ENCODE data around the gene MYRFL. TPM values are rescaled to one million over a fixed set of nuclear protein-coding genes. Genes with fewer than 3 reads are reported as not detected.

The MYRFL gene
- total RNA-seq, 1 experiment from 2014 or later = not detected

GRCh38 chr12:69994724-69995173, 169.7 kb downstream of the MYRFL start:
- no TSS peak for BruUV-seq (replicated peaks)
- no peaks in the 10 kb centered on the region for H3F3A ChIP-seq (ENCODE audit: insufficient read depth, low read depth)
- CTCF ChIA-PET = no interaction called here
- H3K27me3 ChIP-seq (ENCODE audit: insufficient read depth, low read depth) = no peaks in the 10 kb centered on the region
- H3K4me1 ChIP-seq (replicated peaks; ENCODE audit: insufficient read depth) = no peaks in the 10 kb centered on the region
- H2AFZ ChIP-seq = no peak overlapping the region
- intact Hi-C loops (cut with micrococcal nuclease; ENCODE audit: unreplicated experiment) = no loop called here
- POLR2A ChIA-PET (ENCODE audit: unreplicated experiment) = interaction anchor here (0.6 kb wide), 1 partner anchor 180 kb away, joined by 12 read pairs; no protein-coding TSS in a partner anchor
- DNase-seq = no peak
- no peaks in the 10 kb centered on the region for H3K9me2 ChIP-seq (ENCODE audit: insufficient read depth)
- H3K27ac ChIP-seq = no peak overlapping the region
- no peak overlapping the region for H3K4me3 ChIP-seq
- TF ChIP-seq, protein P1, sequence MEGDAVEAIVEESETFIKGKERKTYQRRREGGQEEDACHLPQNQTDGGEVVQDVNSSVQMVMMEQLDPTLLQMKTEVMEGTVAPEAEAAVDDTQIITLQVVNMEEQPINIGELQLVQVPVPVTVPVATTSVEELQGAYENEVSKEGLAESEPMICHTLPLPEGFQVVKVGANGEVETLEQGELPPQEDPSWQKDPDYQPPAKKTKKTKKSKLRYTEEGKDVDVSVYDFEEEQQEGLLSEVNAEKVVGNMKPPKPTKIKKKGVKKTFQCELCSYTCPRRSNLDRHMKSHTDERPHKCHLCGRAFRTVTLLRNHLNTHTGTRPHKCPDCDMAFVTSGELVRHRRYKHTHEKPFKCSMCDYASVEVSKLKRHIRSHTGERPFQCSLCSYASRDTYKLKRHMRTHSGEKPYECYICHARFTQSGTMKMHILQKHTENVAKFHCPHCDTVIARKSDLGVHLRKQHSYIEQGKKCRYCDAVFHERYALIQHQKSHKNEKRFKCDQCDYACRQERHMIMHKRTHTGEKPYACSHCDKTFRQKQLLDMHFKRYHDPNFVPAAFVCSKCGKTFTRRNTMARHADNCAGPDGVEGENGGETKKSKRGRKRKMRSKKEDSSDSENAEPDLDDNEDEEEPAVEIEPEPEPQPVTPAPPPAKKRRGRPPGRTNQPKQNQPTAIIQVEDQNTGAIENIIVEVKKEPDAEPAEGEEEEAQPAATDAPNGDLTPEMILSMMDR (conservative IDR thresholded peaks at IDR 0.05) = no peak
- TF ChIP-seq EZH2 (IDR thresholded peaks at IDR 0.05; ENCODE audit: low read depth) = no peak
- H3K4me2 ChIP-seq = no peak overlapping the region
- H3K79me2 ChIP-seq (ENCODE audit: low read depth) = no peaks in the 10 kb centered on the region
- H3K36me3 ChIP-seq (ENCODE audit: low read depth) = no peaks in the 10 kb centered on the region
- no peaks in the 10 kb centered on the region for H3K9me3 ChIP-seq (ENCODE audit: insufficient read depth, low read depth)
- no peaks in the 10 kb centered on the region for H4K20me1 ChIP-seq (ENCODE audit: insufficient read depth)

DNA sequence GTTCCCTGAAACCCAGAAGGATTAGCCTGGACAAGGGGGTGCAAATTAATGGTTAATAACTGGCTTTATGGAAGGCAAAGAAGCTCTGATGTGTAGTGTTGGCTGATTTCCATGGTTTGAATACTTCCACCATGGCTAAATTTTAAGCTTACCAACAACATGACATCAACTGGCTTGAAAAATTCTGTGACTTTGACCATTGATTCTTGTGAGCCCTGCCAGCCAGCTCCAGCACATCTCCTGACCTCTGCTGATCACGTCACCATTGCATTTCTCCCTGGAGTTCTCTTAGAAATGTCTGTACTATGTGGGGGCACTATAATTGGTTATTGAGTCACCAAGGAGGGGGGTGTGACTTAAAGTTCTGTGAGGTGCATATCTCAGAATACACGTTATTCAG, 171.2 kb downstream of the MYRFL start:
- ChIA-PET POLR2A (ENCODE audit: unreplicated experiment) (no interaction called here), CTCF (no interaction called here)
- Histone ChIP-seq H3K79me2 (ENCODE audit: low read depth) (no peaks in the 10 kb centered on the region), H3K4me2 (no peak overlapping the region), H3K9me3 (ENCODE audit: insufficient read depth, low read depth) (no peaks in the 10 kb centered on the region), H3K4me3 (no peak overlapping the region), H3F3A (ENCODE audit: insufficient read depth, low read depth) (no peaks in the 10 kb centered on the region), H3K9me2 (ENCODE audit: insufficient read depth) (no peaks in the 10 kb centered on the region), H3K27me3 (ENCODE audit: insufficient read depth, low read depth) (no peaks in the 10 kb centered on the region), H3K36me3 (ENCODE audit: low read depth) (no peaks in the 10 kb centered on the region), H4K20me1 (ENCODE audit: insufficient read depth) (no peaks in the 10 kb centered on the region), H2AFZ (no peak overlapping the region), H3K27ac (no peak overlapping the region), H3K4me1 (replicated peaks; ENCODE audit: insufficient read depth) (no peaks in the 10 kb centered on the region)
- TF ChIP-seq, protein P1 (conservative IDR thresholded peaks at IDR 0.05) = no peak
- no peak for TF ChIP-seq EZH2 (IDR thresholded peaks at IDR 0.05; ENCODE audit: low read depth)
- intact Hi-C loops (cut with micrococcal nuclease; ENCODE audit: unreplicated experiment) = no loop called here
- DNase-seq = no peak
- BruUV-seq (replicated peaks) = no TSS peak

DNA sequence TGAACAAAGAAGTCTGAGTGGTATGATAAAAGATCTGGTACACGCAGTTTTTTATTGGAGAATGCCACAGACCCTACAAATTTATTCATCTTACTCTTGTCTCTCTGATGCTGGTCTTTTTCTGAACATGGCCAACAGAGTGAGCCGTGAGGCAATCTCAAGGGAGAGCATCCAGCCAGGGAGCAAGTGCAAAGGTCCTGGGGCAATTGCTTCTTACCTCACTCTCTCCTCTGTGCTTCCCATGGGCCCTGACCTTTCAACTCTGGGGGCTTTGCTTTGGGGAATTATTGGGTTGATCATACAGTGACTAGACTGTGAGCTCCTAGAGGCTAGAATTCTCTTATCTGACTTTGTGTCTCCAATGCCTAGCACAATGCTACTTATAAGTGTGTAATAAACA, 171.7 kb downstream of the MYRFL start:
- CTCF ChIA-PET = no interaction called here
- POLR2A ChIA-PET (ENCODE audit: unreplicated experiment) = no interaction called here

More for the DNA sequence above, 171.7 kb downstream of the MYRFL start:
- no peak overlapping the region for H3K4me2 ChIP-seq
- H3K27ac ChIP-seq = no peak overlapping the region
- no peak for TF ChIP-seq EZH2 (IDR thresholded peaks at IDR 0.05; ENCODE audit: low read depth)
- TF ChIP-seq, protein P1 (conservative IDR thresholded peaks at IDR 0.05) = no peak
- intact Hi-C loops (cut with micrococcal nuclease; ENCODE audit: unreplicated experiment) = no loop called here
- H3K4me1 ChIP-seq (replicated peaks; ENCODE audit: insufficient read depth) = no peaks in the 10 kb centered on the region
- no peaks in the 10 kb centered on the region for H3K36me3 ChIP-seq (ENCODE audit: low read depth)
- BruUV-seq (replicated peaks) = no TSS peak
- no peak overlapping the region for H3K4me3 ChIP-seq
- no peaks in the 10 kb centered on the region for H3K79me2 ChIP-seq (ENCODE audit: low read depth)
- H3K27me3 ChIP-seq (ENCODE audit: insufficient read depth, low read depth) = no peaks in the 10 kb centered on the region
- H4K20me1 ChIP-seq (ENCODE audit: insufficient read depth) = no peaks in the 10 kb centered on the region
- DNase-seq = no peak
- H3K9me3 ChIP-seq (ENCODE audit: insufficient read depth, low read depth) = no peaks in the 10 kb centered on the region
- H3F3A ChIP-seq (ENCODE audit: insufficient read depth, low read depth) = no peaks in the 10 kb centered on the region
- H2AFZ ChIP-seq = no peak overlapping the region
- H3K9me2 ChIP-seq (ENCODE audit: insufficient read depth) = no peaks in the 10 kb centered on the region
